ENCODE measurements around the gene KCNJ8. TPM values are rescaled to one million over a fixed set of nuclear protein-coding genes. Genes with fewer than 3 reads are reported as not detected.

Gene KCNJ8
- total and polyA plus RNA-seq, 10 of the 15 experiments (the other 5 are each of a cell fraction or from before 2014, with no cell fraction given), result not detected

GRCh38 chr12:21745258-21745657, 29.2 kb downstream of the KCNJ8 start:
- DNase-seq (ENCODE audit: low read depth, low spot score) (no peak), FAIRE-seq (no peak), ATAC-seq (no peak)
- Histone ChIP-seq H3K9me3 (replicated peaks; ENCODE audit: control insufficient read depth, insufficient read depth, low read length) (no peaks in the 10 kb centered on the region), H3K9ac (ENCODE audit: control insufficient read depth, insufficient read depth, low read length) (no peak overlapping the region), H3K4me2 (ENCODE audit: control insufficient read depth, insufficient read depth) (no peak overlapping the region), H3K79me2 (ENCODE audit: control insufficient read depth, insufficient read depth, low read length) (no peaks in the 10 kb centered on the region), H2AFZ (ENCODE audit: control insufficient read depth, low read depth, low read length) (no peak overlapping the region), H3K27me3 (replicated peaks in 1 of 2; ENCODE audit: control insufficient read depth in 2 of 2, insufficient read depth in 2 of 2, low read length in 1 of 2) (no peaks in the 10 kb centered on the region), H4K20me1 (ENCODE audit: control insufficient read depth, insufficient read depth) (no peaks in the 10 kb centered on the region), H3K27ac (ENCODE audit: control insufficient read depth, insufficient read depth) (no peak overlapping the region), H3K4me3 (no peak overlapping the region), H3K36me3 (ENCODE audit: control insufficient read depth in 2 of 2, insufficient read depth in 2 of 2, low read length in 1 of 2) (no peaks in the 10 kb centered on the region), H3K4me1 (ENCODE audit: control insufficient read depth, insufficient read depth, low read length) (no peaks in the 10 kb centered on the region)
- intact Hi-C loops (cut with micrococcal nuclease; ENCODE audit: unreplicated experiment), result no loop called here
- WGBS (ENCODE audit: insufficient coverage, insufficient replicate concordance, low lambda C conversion rate, missing lambda C conversion rate), result 18% methylated on average over 6 of the region's 6 CpGs
- BruUV-seq (replicated peaks), result no TSS peak
- ChIA-PET POLR2A (no interaction called here), RAD21 (ENCODE audit: unreplicated experiment) (no interaction called here), SMC1A (ENCODE audit: uncharacterized antibody, unreplicated experiment) (no interaction called here), CTCF (no interaction called here)
- in situ Hi-C loops (cut with MboI), result no loop called here
- TF ChIP-seq, protein P1, sequence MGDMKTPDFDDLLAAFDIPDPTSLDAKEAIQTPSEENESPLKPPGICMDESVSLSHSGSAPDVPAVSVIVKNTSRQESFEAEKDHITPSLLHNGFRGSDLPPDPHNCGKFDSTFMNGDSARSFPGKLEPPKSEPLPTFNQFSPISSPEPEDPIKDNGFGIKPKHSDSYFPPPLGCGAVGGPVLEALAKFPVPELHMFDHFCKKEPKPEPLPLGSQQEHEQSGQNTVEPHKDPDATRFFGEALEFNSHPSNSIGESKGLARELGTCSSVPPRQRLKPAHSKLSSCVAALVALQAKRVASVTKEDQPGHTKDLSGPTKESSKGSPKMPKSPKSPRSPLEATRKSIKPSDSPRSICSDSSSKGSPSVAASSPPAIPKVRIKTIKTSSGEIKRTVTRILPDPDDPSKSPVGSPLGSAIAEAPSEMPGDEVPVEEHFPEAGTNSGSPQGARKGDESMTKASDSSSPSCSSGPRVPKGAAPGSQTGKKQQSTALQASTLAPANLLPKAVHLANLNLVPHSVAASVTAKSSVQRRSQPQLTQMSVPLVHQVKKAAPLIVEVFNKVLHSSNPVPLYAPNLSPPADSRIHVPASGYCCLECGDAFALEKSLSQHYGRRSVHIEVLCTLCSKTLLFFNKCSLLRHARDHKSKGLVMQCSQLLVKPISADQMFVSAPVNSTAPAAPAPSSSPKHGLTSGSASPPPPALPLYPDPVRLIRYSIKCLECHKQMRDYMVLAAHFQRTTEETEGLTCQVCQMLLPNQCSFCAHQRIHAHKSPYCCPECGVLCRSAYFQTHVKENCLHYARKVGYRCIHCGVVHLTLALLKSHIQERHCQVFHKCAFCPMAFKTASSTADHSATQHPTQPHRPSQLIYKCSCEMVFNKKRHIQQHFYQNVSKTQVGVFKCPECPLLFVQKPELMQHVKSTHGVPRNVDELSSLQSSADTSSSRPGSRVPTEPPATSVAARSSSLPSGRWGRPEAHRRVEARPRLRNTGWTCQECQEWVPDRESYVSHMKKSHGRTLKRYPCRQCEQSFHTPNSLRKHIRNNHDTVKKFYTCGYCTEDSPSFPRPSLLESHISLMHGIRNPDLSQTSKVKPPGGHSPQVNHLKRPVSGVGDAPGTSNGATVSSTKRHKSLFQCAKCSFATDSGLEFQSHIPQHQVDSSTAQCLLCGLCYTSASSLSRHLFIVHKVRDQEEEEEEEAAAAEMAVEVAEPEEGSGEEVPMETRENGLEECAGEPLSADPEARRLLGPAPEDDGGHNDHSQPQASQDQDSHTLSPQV (IDR thresholded peaks at IDR 0.05), result no peak
- TF ChIP-seq NFXL1 (IDR thresholded peaks at IDR 0.05; ENCODE audit: borderline replicate concordance) (no peak), BMI1 (IDR thresholded peaks at IDR 0.05; ENCODE audit: borderline replicate concordance) (no peak), TCF3 (IDR thresholded peaks at IDR 0.05; ENCODE audit: borderline replicate concordance, insufficient read depth, low read depth, low read length) (no peak), EZH2 (IDR thresholded peaks at IDR 0.05; ENCODE audit: borderline replicate concordance, control insufficient read depth, low read depth, low read length) (no peak), MYB (IDR thresholded peaks at IDR 0.05; ENCODE audit: borderline replicate concordance, low read depth, low read length) (no peak), FOS (IDR thresholded peaks at IDR 0.05; ENCODE audit: borderline replicate concordance, extremely low read depth, insufficient read length) (no peak), STAT3 (IDR thresholded peaks at IDR 0.05; ENCODE audit: low read depth, low read length) (no peak), YBX1 (IDR thresholded peaks at IDR 0.05) (no peak), HDAC6 (IDR thresholded peaks at IDR 0.05; ENCODE audit: unreplicated experiment) (no peak)
- TF ChIP-seq, protein P2, sequence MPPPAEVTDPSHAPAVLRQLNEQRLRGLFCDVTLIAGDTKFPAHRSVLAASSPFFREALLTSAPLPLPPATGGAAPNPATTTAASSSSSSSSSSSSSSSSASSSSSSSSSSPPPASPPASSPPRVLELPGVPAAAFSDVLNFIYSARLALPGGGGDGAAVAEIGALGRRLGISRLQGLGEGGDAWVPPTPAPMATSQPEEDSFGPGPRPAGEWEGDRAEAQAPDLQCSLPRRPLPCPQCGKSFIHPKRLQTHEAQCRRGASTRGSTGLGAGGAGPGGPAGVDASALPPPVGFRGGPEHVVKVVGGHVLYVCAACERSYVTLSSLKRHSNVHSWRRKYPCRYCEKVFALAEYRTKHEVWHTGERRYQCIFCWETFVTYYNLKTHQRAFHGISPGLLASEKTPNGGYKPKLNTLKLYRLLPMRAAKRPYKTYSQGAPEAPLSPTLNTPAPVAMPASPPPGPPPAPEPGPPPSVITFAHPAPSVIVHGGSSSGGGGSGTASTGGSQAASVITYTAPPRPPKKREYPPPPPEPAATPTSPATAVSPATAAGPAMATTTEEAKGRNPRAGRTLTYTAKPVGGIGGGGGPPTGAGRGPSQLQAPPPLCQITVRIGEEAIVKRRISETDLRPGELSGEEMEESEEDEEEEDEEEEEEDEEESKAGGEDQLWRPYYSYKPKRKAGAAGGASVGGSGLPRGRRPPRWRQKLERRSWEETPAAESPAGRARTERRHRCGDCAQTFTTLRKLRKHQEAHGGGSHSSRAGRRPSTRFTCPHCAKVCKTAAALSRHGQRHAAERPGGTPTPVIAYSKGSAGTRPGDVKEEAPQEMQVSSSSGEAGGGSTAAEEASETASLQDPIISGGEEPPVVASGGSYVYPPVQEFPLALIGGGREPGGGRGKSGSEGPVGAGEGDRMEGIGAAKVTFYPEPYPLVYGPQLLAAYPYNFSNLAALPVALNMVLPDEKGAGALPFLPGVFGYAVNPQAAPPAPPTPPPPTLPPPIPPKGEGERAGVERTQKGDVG (CRISPR knock-in tag; IDR thresholded peaks at IDR 0.05), result no peak
- TF ChIP-seq, protein P3, sequence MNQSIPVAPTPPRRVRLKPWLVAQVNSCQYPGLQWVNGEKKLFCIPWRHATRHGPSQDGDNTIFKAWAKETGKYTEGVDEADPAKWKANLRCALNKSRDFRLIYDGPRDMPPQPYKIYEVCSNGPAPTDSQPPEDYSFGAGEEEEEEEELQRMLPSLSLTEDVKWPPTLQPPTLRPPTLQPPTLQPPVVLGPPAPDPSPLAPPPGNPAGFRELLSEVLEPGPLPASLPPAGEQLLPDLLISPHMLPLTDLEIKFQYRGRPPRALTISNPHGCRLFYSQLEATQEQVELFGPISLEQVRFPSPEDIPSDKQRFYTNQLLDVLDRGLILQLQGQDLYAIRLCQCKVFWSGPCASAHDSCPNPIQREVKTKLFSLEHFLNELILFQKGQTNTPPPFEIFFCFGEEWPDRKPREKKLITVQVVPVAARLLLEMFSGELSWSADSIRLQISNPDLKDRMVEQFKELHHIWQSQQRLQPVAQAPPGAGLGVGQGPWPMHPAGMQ (IDR thresholded peaks at IDR 0.05; ENCODE audit: borderline replicate concordance), result no peak
